ENCODE data around the gene UGT1A7.

Gene UGT1A7

GRCh38 chr2:233760043-233760442, 78.3 kb downstream of the UGT1A7 start, which contains the start of gene UGT1A1:
Gene UGT1A1 (plus strand): TSS chr2:233760270. CDS start chr2:233760288, 18 bp downstream.
- no peak within 1 kb of the TSS for H3K4me3 ChIP-seq (ENCODE audit: low read depth, low read length)

GRCh38 chr2:233761040-233761769, 79.5 kb downstream of the UGT1A7 start:
- H3K4me3 ChIP-seq (ENCODE audit: low read depth, low read length) = no peak overlapping the region

- no peak overlapping the region for H3K4me3 ChIP-seq (ENCODE audit: low read depth, low read length)
These were observed 82.6 kb downstream of the UGT1A7 start for GRCh38 chr2:233764264-233764663.

DNA sequence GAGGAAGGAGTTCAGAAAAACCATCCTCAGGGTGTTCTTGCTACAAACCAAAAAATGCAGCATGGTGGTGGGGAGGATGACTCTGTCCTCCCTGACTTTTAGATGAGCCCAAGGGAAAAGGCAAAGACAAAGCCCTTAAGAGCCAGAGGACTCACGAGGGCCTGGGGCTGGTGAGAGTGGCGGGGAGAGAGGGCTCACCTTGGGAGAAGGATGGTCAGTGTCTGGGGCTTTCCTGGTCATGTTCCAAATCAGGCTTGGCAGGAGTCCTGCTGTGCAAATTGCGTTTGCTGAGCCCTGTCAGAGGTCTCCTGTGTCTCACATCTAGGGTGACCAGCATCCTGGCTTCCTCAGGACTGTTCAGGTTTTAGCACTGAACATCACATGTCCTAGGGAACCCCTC, 83.1 kb downstream of the UGT1A7 start:
- no peak overlapping the region for H3K4me3 ChIP-seq (ENCODE audit: low read depth, low read length)

DNA sequence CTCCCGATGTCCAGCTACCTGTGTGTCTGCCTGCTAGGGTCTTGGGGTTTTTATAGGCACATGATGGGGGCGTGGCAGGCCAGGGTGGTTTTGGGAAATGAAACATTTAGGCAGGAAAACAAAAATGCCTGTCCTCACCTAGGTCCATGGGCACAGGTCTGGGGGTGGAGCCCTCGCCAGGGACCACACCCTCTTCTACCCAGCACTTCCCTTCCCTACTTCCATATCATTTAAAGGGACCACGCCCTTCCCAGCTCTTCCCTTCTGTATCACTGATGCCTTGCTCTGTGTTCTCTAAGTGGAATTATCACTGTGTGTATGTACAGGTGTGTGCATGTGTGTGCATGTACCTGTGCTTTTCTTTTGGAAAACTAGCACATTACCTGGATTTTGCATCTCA, 84.7 kb downstream of the UGT1A7 start:
- no peak overlapping the region for H3K4me3 ChIP-seq (ENCODE audit: low read depth, low read length)

DNA sequence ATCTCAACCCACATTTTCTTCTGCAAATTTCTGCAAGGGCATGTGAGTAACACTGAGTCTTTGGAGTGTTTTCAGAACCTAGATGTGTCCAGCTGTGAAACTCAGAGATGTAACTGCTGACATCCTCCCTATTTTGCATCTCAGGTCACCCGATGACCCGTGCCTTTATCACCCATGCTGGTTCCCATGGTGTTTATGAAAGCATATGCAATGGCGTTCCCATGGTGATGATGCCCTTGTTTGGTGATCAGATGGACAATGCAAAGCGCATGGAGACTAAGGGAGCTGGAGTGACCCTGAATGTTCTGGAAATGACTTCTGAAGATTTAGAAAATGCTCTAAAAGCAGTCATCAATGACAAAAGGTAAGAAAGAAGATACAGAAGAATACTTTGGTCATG, 86.4 kb downstream of the UGT1A7 start:
- H3K4me3 ChIP-seq (ENCODE audit: low read depth, low read length) = no peak overlapping the region

DNA sequence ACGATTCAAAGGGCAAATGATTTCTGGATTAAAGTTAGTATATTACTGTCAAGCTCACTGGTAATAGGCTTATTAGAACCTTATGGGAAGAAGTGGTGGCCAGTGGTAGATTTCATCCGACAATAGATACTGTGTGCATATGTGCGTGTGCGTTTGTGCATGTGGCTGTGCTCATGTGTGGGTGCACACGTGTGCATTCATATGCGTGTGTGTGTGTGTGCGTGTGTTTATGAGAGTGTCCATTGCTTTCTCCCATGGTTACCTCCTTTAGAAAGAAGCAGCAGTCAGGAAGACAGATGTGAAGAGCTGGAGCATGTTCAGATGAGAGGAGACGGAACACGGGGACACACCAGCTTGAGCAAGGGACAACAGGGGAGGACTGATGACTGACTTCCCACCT, 87.6 kb downstream of the UGT1A7 start:
- H3K4me3 ChIP-seq (ENCODE audit: low read depth, low read length) = no peak overlapping the region

GRCh38 chr2:233772153-233772552, 90.5 kb downstream of the UGT1A7 start:
- no peak overlapping the region for H3K4me3 ChIP-seq (ENCODE audit: low read depth, low read length)

DNA sequence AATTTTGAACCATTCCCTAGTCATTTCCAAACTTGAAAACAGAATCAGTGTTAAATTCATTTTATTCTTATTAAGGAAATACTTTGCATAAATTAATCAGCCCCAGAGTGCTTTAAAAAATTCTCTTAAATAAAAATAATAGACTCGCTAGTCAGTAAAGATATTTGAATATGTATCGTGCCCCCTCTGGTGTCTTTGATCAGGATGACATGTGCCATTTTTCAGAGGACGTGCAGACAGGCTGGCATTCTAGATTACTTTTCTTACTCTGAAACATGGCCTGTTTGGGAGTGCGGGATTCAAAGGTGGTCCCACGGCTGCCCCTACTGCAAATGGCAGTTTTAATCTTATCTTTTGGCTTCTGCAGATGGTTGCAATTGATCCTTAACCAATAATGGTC, 90.9 kb downstream of the UGT1A7 start:
- H3K4me3 ChIP-seq (ENCODE audit: low read depth, low read length) = no peak overlapping the region

DNA sequence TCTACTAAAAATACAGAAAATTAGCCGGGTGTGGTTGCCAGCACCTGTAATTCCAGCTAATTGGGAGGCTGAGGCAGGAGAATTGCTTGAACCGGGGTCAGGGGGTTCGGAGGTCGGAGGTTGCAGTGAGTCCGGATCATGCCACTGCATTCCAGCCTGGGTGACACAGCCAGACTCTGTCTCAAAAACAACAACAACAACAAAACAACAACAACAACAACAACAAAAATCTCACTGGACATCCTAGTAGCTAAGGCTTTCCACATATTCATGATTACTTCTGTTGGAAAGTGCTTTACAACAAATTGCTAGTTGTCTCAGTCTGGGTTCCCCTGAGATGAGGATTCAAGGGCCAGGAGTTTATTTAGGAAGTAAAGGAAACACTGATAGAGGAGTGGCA, 92.2 kb downstream of the UGT1A7 start:
- H3K4me3 ChIP-seq (ENCODE audit: low read depth, low read length) = no peak overlapping the region

GRCh38 chr2:233775414-233775813, 93.7 kb downstream of the UGT1A7 start:
- H3K4me3 ChIP-seq (ENCODE audit: low read depth, low read length) = no peak overlapping the region

DNA sequence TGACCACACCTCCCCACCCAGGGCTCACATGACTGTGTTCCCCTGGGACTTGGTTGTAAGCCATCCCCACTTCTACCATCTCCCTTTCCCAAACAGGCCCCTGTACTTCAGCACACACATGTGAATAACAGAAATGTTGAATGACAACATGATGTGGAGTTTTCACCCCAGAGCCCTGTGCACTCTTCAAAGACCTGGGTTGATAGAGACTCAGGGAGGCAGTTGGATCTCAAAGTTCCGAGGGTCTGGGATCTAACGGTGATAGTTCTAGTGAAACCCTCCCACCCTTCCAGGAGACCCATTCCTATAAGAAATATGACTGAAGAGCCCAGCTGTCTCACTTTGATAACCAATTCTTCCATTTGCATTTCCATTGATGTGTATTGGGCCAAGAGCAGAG, 96.3 kb downstream of the UGT1A7 start, which contains the start of gene MROH2A:
Gene MROH2A (plus strand): TSS at position 301 of the 400 bp plus-strand sequence. CDS start 1,029 bp downstream, outside the sequence.
- no peak within 1 kb of the TSS for H3K4me3 ChIP-seq (ENCODE audit: low read depth, low read length)

- no peak overlapping the region for H3K4me3 ChIP-seq (ENCODE audit: low read depth, low read length)
These were observed 98.0 kb downstream of the UGT1A7 start for GRCh38 chr2:233779722-233780121.

GRCh38 chr2:233780771-233781170, 99.1 kb downstream of the UGT1A7 start:
- H3K4me3 ChIP-seq (ENCODE audit: low read depth, low read length) = no peak overlapping the region

- H3K4me3 ChIP-seq (ENCODE audit: low read depth, low read length) = no peak overlapping the region
These were observed 107.9 kb downstream of the UGT1A7 start for GRCh38 chr2:233789554-233789953.

GRCh38 chr2:233791151-233791882, 109.6 kb downstream of the UGT1A7 start:
- no peak overlapping the region for H3K4me3 ChIP-seq (ENCODE audit: low read depth, low read length)

- no peak overlapping the region for H3K4me3 ChIP-seq (ENCODE audit: low read depth, low read length)
These were observed 110.2 kb downstream of the UGT1A7 start for GRCh38 chr2:233791883-233792329.

DNA sequence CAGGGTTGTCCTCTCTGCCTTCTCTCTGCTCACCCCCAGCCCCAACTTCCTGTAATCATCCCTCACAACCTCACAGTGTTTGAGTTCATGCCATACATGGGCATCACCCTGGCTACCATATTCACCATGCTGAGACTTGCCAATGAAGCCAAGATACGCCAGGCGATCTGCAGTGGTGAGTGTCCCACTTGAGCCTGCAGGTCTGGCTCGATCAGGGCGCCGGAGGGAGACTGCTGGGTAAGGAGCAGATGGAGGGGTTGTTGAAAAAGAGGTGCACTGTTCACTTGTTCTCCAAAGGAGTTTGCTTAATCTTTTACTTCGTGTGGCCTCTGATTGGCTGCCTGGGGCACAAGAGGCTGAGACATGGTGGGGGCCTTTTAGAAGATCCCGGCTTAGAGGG, 111.0 kb downstream of the UGT1A7 start:
- H3K4me3 ChIP-seq (ENCODE audit: low read depth, low read length) = no peak overlapping the region

- no peak overlapping the region for H3K4me3 ChIP-seq (ENCODE audit: low read depth, low read length)
These were observed 111.9 kb downstream of the UGT1A7 start for GRCh38 chr2:233793465-233794127.

DNA sequence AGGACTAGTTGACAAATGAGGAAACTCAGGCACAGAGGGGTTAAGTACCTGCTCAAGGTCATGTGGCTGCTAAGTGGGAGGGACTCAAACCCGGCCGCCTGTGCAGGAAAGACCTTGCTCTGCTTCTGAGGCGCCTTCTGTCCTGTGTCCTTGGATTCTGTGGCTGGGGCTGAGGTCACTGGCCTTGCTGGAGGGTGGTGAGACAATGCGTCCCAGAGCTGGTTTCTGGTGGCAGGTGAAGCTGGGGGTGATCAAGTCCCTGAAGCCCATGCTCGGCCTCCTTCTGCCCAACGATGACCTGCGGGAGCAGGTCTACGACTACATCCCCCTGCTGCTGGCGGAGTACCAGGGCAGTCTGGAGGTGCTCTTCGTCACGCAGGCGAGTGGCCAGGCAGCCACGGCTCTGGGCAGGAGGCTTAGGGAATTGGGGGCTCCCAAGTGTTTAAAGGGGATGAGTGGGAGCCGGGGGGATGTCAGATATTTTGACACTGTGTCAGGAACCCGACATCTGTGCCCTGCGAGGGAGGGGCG, 112.5 kb downstream of the UGT1A7 start:
- no peak overlapping the region for H3K4me3 ChIP-seq (ENCODE audit: low read depth, low read length)

GRCh38 chr2:233795735-233796171, 114.1 kb downstream of the UGT1A7 start:
- no peak overlapping the region for H3K4me3 ChIP-seq (ENCODE audit: low read depth, low read length)

Data from iPS-11a (cell line).